GM18502 (cell line): Measurements from ENCODE around the gene MED28.
"Not testable (repeated sequence)": the region's sequence is repeated elsewhere in the genome, so short reads cannot be mapped to it uniquely, and the experiment has no call there.

Experiments used
- ATAC-seq: cut with Tn5 transposase; IDR thresholded peaks from one replicate; pipeline ENCODE4 v1.9.1; 2021; ENCODE audit warnings: mild to moderate bottlenecking; ENCODE audit not compliant: unreplicated experiment, poor library complexity

The MED28 gene

GRCh38 chr4:17614416-17615299 is at the start of gene MED28:
Gene MED28 (plus strand): TSS chr4:17614641. CDS start chr4:17614655, 14 bp downstream.
- ATAC-seq = peak; percentile 95

GRCh38 chr4:17565846-17566245 is 48.6 kb upstream of the MED28 start:
- no peak for ATAC-seq

- ATAC-seq = no peak
Observed at GRCh38 chr4:17567271-17567670, 47.2 kb upstream of the MED28 start.

GRCh38 chr4:17574206-17574605 is 40.2 kb upstream of the MED28 start:
- ATAC-seq = no peak

- not testable (repeated sequence) for ATAC-seq
Observed at GRCh38 chr4:17575177-17575576, 39.3 kb upstream of the MED28 start.

GRCh38 chr4:17576932-17577664 is 37.3 kb upstream of the MED28 start, which contains the start of gene LAP3:
Gene LAP3 (plus strand): TSS chr4:17577198. CDS start chr4:17577466, 268 bp downstream.
- peak; percentile 81 for ATAC-seq

- ATAC-seq = peak; percentile 14
Observed at GRCh38 chr4:17577665-17578481, 36.6 kb upstream of the MED28 start.

- peak; percentile 45 for ATAC-seq
Observed at GRCh38 chr4:17578482-17578891, 36.0 kb upstream of the MED28 start.

- ATAC-seq = no peak
Observed at GRCh38 chr4:17580969-17581368, 33.5 kb upstream of the MED28 start.

- no peak for ATAC-seq
Observed at GRCh38 chr4:17583276-17583675, 31.2 kb upstream of the MED28 start.

GRCh38 chr4:17583941-17584340 is 30.5 kb upstream of the MED28 start:
- no peak for ATAC-seq

GRCh38 chr4:17584521-17585213 is 29.8 kb upstream of the MED28 start:
- ATAC-seq = no peak

GRCh38 chr4:17587094-17587822 is 27.2 kb upstream of the MED28 start:
- ATAC-seq = no peak

GRCh38 chr4:17589355-17589754 is 25.1 kb upstream of the MED28 start:
- ATAC-seq = no peak

GRCh38 chr4:17595471-17596005 is 18.9 kb upstream of the MED28 start:
- peak; percentile 90 for ATAC-seq

- no peak for ATAC-seq
Observed at GRCh38 chr4:17597517-17597916, 16.9 kb upstream of the MED28 start.

- no peak for ATAC-seq
Observed at GRCh38 chr4:17599826-17600225, 14.6 kb upstream of the MED28 start.

GRCh38 chr4:17605236-17605635 is 9.2 kb upstream of the MED28 start:
- ATAC-seq = no peak
